ENCODE results near the gene CD8A.

GRCh38 chr2:86752934-86753333, 37.8 kb downstream of the CD8A start:
- no peak for TF ChIP-seq CTCF (IDR thresholded peaks at IDR 0.05)
- TF ChIP-seq POLR2A (IDR thresholded peaks at IDR 0.05), result no peak
